NCI-H128 (cell line): ENCODE data around the gene STAM.
"Not testable (repeated sequence)": the region's sequence is repeated elsewhere in the genome, so short reads cannot be mapped to it uniquely, and the experiment has no call there.

Experiments
- DNase-seq: peaks from one replicate; lab custom pipeline; 2025; ENCODE audit not compliant: unreplicated experiment; lab: John Stamatoyannopoulos, UW

The STAM gene

GRCh38 chr10:17643755-17644484 is at the start of gene STAM:
Gene STAM (plus strand): TSS chr10:17644151. CDS start chr10:17644340, 189 bp downstream.
- peak; percentile 80 for DNase-seq

GRCh38 chr10:17597386-17597785 is 46.6 kb upstream of the STAM start:
- DNase-seq, result no peak

GRCh38 chr10:17599089-17599488 is 44.9 kb upstream of the STAM start:
- DNase-seq, result no peak

GRCh38 chr10:17605936-17606335 is 38.0 kb upstream of the STAM start:
- no peak for DNase-seq

- DNase-seq, result no peak
Measured at GRCh38 chr10:17606547-17607040, 37.4 kb upstream of the STAM start.

GRCh38 chr10:17607060-17607459 is 36.9 kb upstream of the STAM start:
- no peak for DNase-seq

GRCh38 chr10:17607603-17608332 is 36.2 kb upstream of the STAM start:
- peak; percentile 1 for DNase-seq

GRCh38 chr10:17609523-17610079 is 34.4 kb upstream of the STAM start:
- no peak for DNase-seq

GRCh38 chr10:17616403-17617030 is 27.4 kb upstream of the STAM start:
- DNase-seq, result no peak

- DNase-seq, result peak; percentile 32
Measured at GRCh38 chr10:17617031-17617911, 26.7 kb upstream of the STAM start, which contains the start of gene HACD1. Gene HACD1 (minus strand): TSS chr10:17617374. CDS start chr10:17617339, 35 bp downstream.

GRCh38 chr10:17622061-17622460 is 21.9 kb upstream of the STAM start:
- DNase-seq, result no peak

- DNase-seq, result no peak
Measured at GRCh38 chr10:17624996-17625395, 19.0 kb upstream of the STAM start.

- no peak for DNase-seq
Measured at GRCh38 chr10:17626656-17627055, 17.3 kb upstream of the STAM start.

- DNase-seq, result not testable (repeated sequence)
Measured at GRCh38 chr10:17632590-17632989, 11.4 kb upstream of the STAM start.

GRCh38 chr10:17633353-17633752 is 10.6 kb upstream of the STAM start:
- no peak for DNase-seq

- DNase-seq, result no peak
Measured at GRCh38 chr10:17637869-17638268, 6.1 kb upstream of the STAM start.

GRCh38 chr10:17640331-17640816 is 3.6 kb upstream of the STAM start:
- no peak for DNase-seq

- DNase-seq, result peak; percentile 65
Measured at GRCh38 chr10:17643339-17643754, 604 bp upstream of the STAM start.

- no peak for DNase-seq
Measured at GRCh38 chr10:17644485-17644943, 563 bp downstream of the STAM start.
